ENCODE measurements around the gene PSRC1. TPM values are rescaled to one million over a fixed set of nuclear protein-coding genes. Genes with fewer than 3 reads are reported as not detected.
A peak's percentile ranks its signal among the peaks of the same experiment; 100 is the strongest.

The PSRC1 gene
- total RNA-seq, 2 donors from 2014 or later: 38.5 to 72.7 TPM

- H3K9me3 ChIP-seq (ENCODE audit: control insufficient read depth, low read length): no peaks in the 10 kb centered on the region
- H3K9ac ChIP-seq (ENCODE audit: extremely low read depth, low read length, poor library complexity, severe bottlenecking): no peak overlapping the region
- peaks cover 20% of the 10 kb centered on the region for H3K4me1 Mint-ChIP-seq
- H3K36me3 ChIP-seq (ENCODE audit: control insufficient read depth, insufficient read depth, low read length): peaks cover 3% of the 10 kb centered on the region
- no peak overlapping the region for H3K4me3 Mint-ChIP-seq
- H3K4me1 ChIP-seq (ENCODE audit: control insufficient read depth, insufficient read depth, low read length): peaks cover 6% of the 10 kb centered on the region
- H3K27me3 ChIP-seq (ENCODE audit: control insufficient read depth, insufficient read depth, low read length, poor library complexity, severe bottlenecking): no peaks in the 10 kb centered on the region
- peak overlapping the region; percentile 6 for H3K27ac Mint-ChIP-seq
- no peak for DNase-seq
- H3K36me3 Mint-ChIP-seq (ENCODE audit: low read depth): peaks cover 22% of the 10 kb centered on the region
- H3K27ac ChIP-seq (ENCODE audit: low read depth, low read length): no peak overlapping the region
- H3K27me3 Mint-ChIP-seq (ENCODE audit: insufficient read depth): peaks cover 2% of the 10 kb centered on the region
- no peak overlapping the region for H3K4me3 ChIP-seq (ENCODE audit: low read length)
- 93 to 96% methylated on average over 13 to 20 of the region's 20 CpGs for WGBS, 2 experiments (ENCODE audit: insufficient coverage in 1 of 2, insufficient read length in 1 of 2)
- no peak for TF ChIP-seq CTCF (conservative IDR thresholded peaks at IDR 0.05)
- H3K9me3 Mint-ChIP-seq: peaks cover 1% of the 10 kb centered on the region
Measured at GRCh38 chr1:109270623-109271317, 12.2 kb downstream of the PSRC1 start.

GRCh38 chr1:109269981-109270622, 12.8 kb downstream of the PSRC1 start:
- peaks cover 22% of the 10 kb centered on the region for H3K36me3 Mint-ChIP-seq (ENCODE audit: low read depth)
- peaks cover 1% of the 10 kb centered on the region for H3K9me3 Mint-ChIP-seq
- H3K9me3 ChIP-seq (ENCODE audit: control insufficient read depth, low read length): no peaks in the 10 kb centered on the region
- H3K27ac ChIP-seq (ENCODE audit: low read depth, low read length): no peak overlapping the region
- DNase-seq: no peak
- no peak overlapping the region for H3K4me3 ChIP-seq (ENCODE audit: low read length)
- 88 to 91% methylated on average over 13 to 17 of the region's 17 CpGs for WGBS, 2 experiments (ENCODE audit: insufficient coverage in 1 of 2, insufficient read length in 1 of 2)
- H3K27me3 ChIP-seq (ENCODE audit: control insufficient read depth, insufficient read depth, low read length, poor library complexity, severe bottlenecking): no peaks in the 10 kb centered on the region
- H3K27me3 Mint-ChIP-seq (ENCODE audit: insufficient read depth): peaks cover 2% of the 10 kb centered on the region
- peaks cover 13% of the 10 kb centered on the region for H3K4me1 Mint-ChIP-seq
- H3K36me3 ChIP-seq (ENCODE audit: control insufficient read depth, insufficient read depth, low read length): peaks cover 3% of the 10 kb centered on the region
- no peak for TF ChIP-seq CTCF (conservative IDR thresholded peaks at IDR 0.05)
- peaks cover 4% of the 10 kb centered on the region for H3K4me1 ChIP-seq (ENCODE audit: control insufficient read depth, insufficient read depth, low read length)
- no peak overlapping the region for H3K9ac ChIP-seq (ENCODE audit: extremely low read depth, low read length, poor library complexity, severe bottlenecking)
- H3K27ac Mint-ChIP-seq: no peak overlapping the region
- no peak overlapping the region for H3K4me3 Mint-ChIP-seq

- H3K4me3 ChIP-seq (ENCODE audit: low read length): no peak overlapping the region
- no peak overlapping the region for H3K27ac ChIP-seq (ENCODE audit: low read depth, low read length)
- TF ChIP-seq CTCF (conservative IDR thresholded peaks at IDR 0.05): no peak
- WGBS, 2 experiments (ENCODE audit: insufficient coverage in 1 of 2, insufficient read length in 1 of 2): 96% methylated on average over 26 to 33 of the region's 33 CpGs
- H3K9ac ChIP-seq (ENCODE audit: extremely low read depth, low read length, poor library complexity, severe bottlenecking): no peak overlapping the region
- no peaks in the 10 kb centered on the region for H3K27me3 ChIP-seq (ENCODE audit: control insufficient read depth, insufficient read depth, low read length, poor library complexity, severe bottlenecking)
- Mint-ChIP-seq H3K36me3 (ENCODE audit: low read depth) (peaks cover 22% of the 10 kb centered on the region), H3K9me3 (peaks cover 1% of the 10 kb centered on the region), H3K4me3 (no peak overlapping the region), H3K27ac (no peak overlapping the region), H3K4me1 (peaks cover 6% of the 10 kb centered on the region), H3K27me3 (ENCODE audit: insufficient read depth) (peaks cover 2% of the 10 kb centered on the region)
- H3K36me3 ChIP-seq (ENCODE audit: control insufficient read depth, insufficient read depth, low read length): peaks cover 7% of the 10 kb centered on the region
- DNase-seq: no peak
- no peaks in the 10 kb centered on the region for H3K9me3 ChIP-seq (ENCODE audit: control insufficient read depth, low read length)
- H3K4me1 ChIP-seq (ENCODE audit: control insufficient read depth, insufficient read depth, low read length): peaks cover 1% of the 10 kb centered on the region
Measured at GRCh38 chr1:109269212-109269980, 13.5 kb downstream of the PSRC1 start.

All from endodermal cell (in vitro differentiated cells).